CD14-positive monocyte (primary cell): ENCODE results near the gene GIMAP1. TPM values are rescaled to one million over a fixed set of nuclear protein-coding genes. Genes with fewer than 3 reads are reported as not detected.

ENCODE experiments used
- DNase-seq, 3 donors: peaks; one replicate each; pipeline ENCODE4 v3.0.0-alpha.2; 2011 to 2022
- H2AFZ ChIP-seq: 2 replicates; pipeline ENCODE4 v1.6.0; 2012; ENCODE audit warnings: mild to moderate bottlenecking, low read depth, low read length, inconsistent platforms; ENCODE audit not compliant: insufficient read depth, poor library complexity, severe bottlenecking
- H3K27ac ChIP-seq, 2 donors: 1 replicate in 1 of 2; 2 replicates in 1 of 2; pipeline ENCODE4 v1.5.1; 2012 to 2013; ENCODE audit warnings: low read length in 2 of 2, control low read depth in 1 of 2, inconsistent platforms in 1 of 2, low read depth in 1 of 2, mild to moderate bottlenecking in 1 of 2
- H3K27me3 ChIP-seq, 2 donors: one replicate each; pipeline versions ENCODE4 v1.6.0 to v1.6.1; 2011 to 2013; ENCODE audit warnings: low read length in 2 of 2; ENCODE audit not compliant: control insufficient read depth in 2 of 2, insufficient read depth in 2 of 2
- H3K36me3 ChIP-seq, 2 donors: replicated peaks in 1 of 2; 1 replicate in 1 of 2; 2 replicates in 1 of 2; pipeline versions ENCODE4 v1.5.1 to v1.6.1; 2012 to 2013; ENCODE audit warnings: low read length in 2 of 2, control low read depth in 1 of 2, inconsistent platforms in 1 of 2, mild to moderate bottlenecking in 1 of 2; ENCODE audit not compliant: insufficient read depth in 2 of 2, control insufficient read depth in 1 of 2
- H3K4me1 ChIP-seq, 2 donors: 1 replicate in 1 of 2; 2 replicates in 1 of 2; pipeline versions ENCODE4 v1.5.1 to v1.6.1; 2012 to 2013; ENCODE audit warnings: low read length in 2 of 2, control low read depth in 1 of 2, inconsistent platforms in 1 of 2, mild to moderate bottlenecking in 1 of 2, moderate library complexity in 1 of 2; ENCODE audit not compliant: insufficient read depth in 2 of 2, control insufficient read depth in 1 of 2
- H3K4me2 ChIP-seq: replicated peaks from 2 replicates; pipeline ENCODE3; 2012; ENCODE audit warnings: low read length, moderate library complexity, mild to moderate bottlenecking; ENCODE audit not compliant: poor library complexity, severe bottlenecking; ENCODE audit errors: extremely low read depth
- H3K4me3 ChIP-seq, 3 experiments: fragments of 200-600 bp in 1 of 3; sonication (generic) in 1 of 3; replicated peaks in 1 of 3; 1 replicate in 2 of 3; 2 replicates in 1 of 3; pipeline ENCODE4 v1.5.1; 2011 to 2013; ENCODE audit warnings: low read length in 3 of 3, mild to moderate bottlenecking in 3 of 3, control low read depth in 2 of 3, low read depth in 2 of 3, inconsistent platforms in 1 of 3, moderate library complexity in 1 of 3
- H3K79me2 ChIP-seq: 2 replicates; pipeline ENCODE4 v1.6.0; 2012; ENCODE audit warnings: mild to moderate bottlenecking, control low read depth, inconsistent platforms, low read length, moderate library complexity; ENCODE audit not compliant: insufficient read depth
- H3K9ac ChIP-seq: 2 replicates; pipeline ENCODE4 v1.6.0; 2017; ENCODE audit warnings: low read length, mild to moderate bottlenecking; ENCODE audit not compliant: insufficient read depth, poor library complexity, severe bottlenecking
- H3K9me3 ChIP-seq, 2 donors: replicated peaks in 1 of 2; 1 replicate in 1 of 2; 2 replicates in 1 of 2; pipeline versions ENCODE4 v1.5.1 to v1.6.1; 2012 to 2013; ENCODE audit warnings: low read length in 2 of 2, control low read depth in 1 of 2; ENCODE audit not compliant: control insufficient read depth in 1 of 2, insufficient read depth in 1 of 2
- H4K20me1 ChIP-seq: 2 replicates; pipeline ENCODE4 v1.6.0; 2012; ENCODE audit warnings: mild to moderate bottlenecking, low read length, control low read depth, moderate library complexity; ENCODE audit not compliant: insufficient read depth
- H3K27ac Mint-ChIP-seq, 7 donors: one replicate each; pipeline ENCODE4 v1.8.0; 2020; ENCODE audit warnings: mild to moderate bottlenecking in 7 of 7, mixed read lengths in 7 of 7, moderate library complexity in 6 of 7, inconsistent platforms in 2 of 7
- H3K27me3 Mint-ChIP-seq, 3 donors: one replicate each; pipeline ENCODE4 v1.8.0; 2021 to 2022; ENCODE audit warnings: low read depth in 3 of 3, mild to moderate bottlenecking in 3 of 3, mixed read lengths in 3 of 3, moderate library complexity in 3 of 3, inconsistent platforms in 1 of 3
- H3K36me3 Mint-ChIP-seq, 2 donors: one replicate each; pipeline ENCODE4 v1.8.0; 2020; ENCODE audit warnings: mixed read lengths in 2 of 2, inconsistent platforms in 1 of 2, mild to moderate bottlenecking in 1 of 2
- H3K4me1 Mint-ChIP-seq: one replicate; pipeline ENCODE4 v1.8.0; 2020; ENCODE audit warnings: mild to moderate bottlenecking, mixed read lengths
- H3K4me3 Mint-ChIP-seq, 2 donors: one replicate each; pipeline ENCODE4 v1.8.0; 2020; ENCODE audit warnings: mild to moderate bottlenecking in 2 of 2, mixed read lengths in 2 of 2, moderate library complexity in 1 of 2
- H3K9me3 Mint-ChIP-seq, 7 donors: one replicate each; pipeline ENCODE4 v1.8.0; 2020 to 2022; ENCODE audit warnings: mixed read lengths in 7 of 7, mild to moderate bottlenecking in 6 of 7, moderate library complexity in 6 of 7, inconsistent platforms in 2 of 7
- CTCF ChIP-seq: fragments of 200-600 bp; IDR thresholded peaks from one replicate; pipeline ENCODE4 v1.8.0; 2022; ENCODE audit warnings: antibody characterized with exemption, mild to moderate bottlenecking
- WGBS: methylation state at CpG from one replicate; pipeline ENCODE4 v1.1.5; 2013; ENCODE audit warnings: missing lambda C conversion rate; ENCODE audit not compliant: insufficient coverage; 5-methylcytosine and 5-hydroxymethylcytosine counted together
- intact Hi-C, 2 donors: fragments of 100-400 bp; cut with micrococcal nuclease; formaldehyde crosslinking; loops; one replicate each; pipeline versions ENCODE4 v1.15.0 to v1.15.1; 2023
- polyA plus RNA-seq, 3 donors: library from polyadenylated mRNA; depleted of rRNA in 1 of 3; unstranded in 2 of 3; stranded (reverse) in 1 of 3; fragments of 300-500 nt in 2 of 3; fragments of >200 nt in 1 of 3; fragmentation: Illumina TruSeq in 2 of 3; gene quantifications; 1 replicate in 2 of 3; 2 replicates in 1 of 3; pipeline ENCODE4 v1.2.3, GENCODE V29; 2012 to 2021

Gene GIMAP1
- polyA plus RNA-seq, 3 donors: 10.9 to 19.6 (median 11.4) TPM

DNA sequence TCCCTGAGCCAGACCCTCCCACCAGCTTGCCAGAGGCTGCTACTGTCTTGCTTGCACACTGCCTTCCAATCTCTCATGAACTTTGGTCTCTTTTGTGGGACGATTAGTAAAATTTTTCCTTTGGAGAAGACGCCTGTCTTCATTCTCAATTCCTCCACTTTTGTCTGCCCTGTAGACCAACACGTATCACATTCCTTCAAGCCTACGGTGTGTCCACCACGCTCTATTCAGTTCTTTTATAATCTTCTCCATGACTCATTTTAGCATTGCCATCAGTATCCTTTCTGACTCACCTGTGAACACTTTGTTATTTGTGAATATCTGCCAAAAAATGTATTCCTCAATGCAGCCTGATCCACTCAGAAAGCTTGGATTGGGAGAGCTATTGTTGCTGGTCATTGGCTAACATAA lies 22.2 kb downstream of the GIMAP1 start:
- H3K79me2 ChIP-seq: peaks cover 33% of the 10 kb centered on the region
- peaks cover 0 to 8% (median 3%) of the 10 kb centered on the region in 7 donors for H3K9me3 Mint-ChIP-seq
- TF ChIP-seq CTCF: no peak
- DNase-seq: peak in 1 of 3 donors; percentile 42
- H3K4me3 Mint-ChIP-seq: peak overlapping the region; percentile 95 to 99
- H3K27ac ChIP-seq: peak overlapping the region in 1 of 2 donors; percentile 89
- no peaks in the 10 kb centered on the region for H3K27me3 ChIP-seq
- peaks cover 0 to 3% (median 2%) of the 10 kb centered on the region in 3 donors for H3K27me3 Mint-ChIP-seq
- no peaks in the 10 kb centered on the region for H3K9me3 ChIP-seq
- H3K36me3 Mint-ChIP-seq: peaks cover 37 to 39% of the 10 kb centered on the region in 2 donors
- peak overlapping the region; percentile 88 for H3K4me2 ChIP-seq
- H3K4me3 ChIP-seq: peak overlapping the region; percentile 64 to 92 (median 87)
- H3K4me1 Mint-ChIP-seq: peaks cover 73% of the 10 kb centered on the region
- H3K36me3 ChIP-seq: peaks cover 31 to 34% of the 10 kb centered on the region in 2 donors
- H2AFZ ChIP-seq: no peak overlapping the region
- WGBS: 82% methylated on average over 3 of the region's 5 CpGs
- H4K20me1 ChIP-seq: peaks cover 53% of the 10 kb centered on the region
- H3K27ac Mint-ChIP-seq: peak overlapping the region in 4 of 7 donors; percentile 60 to 93 (median 89)
- H3K9ac ChIP-seq: peak overlapping the region; percentile 69
- intact Hi-C loops: no loop called here
- H3K4me1 ChIP-seq: peaks cover 32 to 46% of the 10 kb centered on the region in 2 donors

DNA sequence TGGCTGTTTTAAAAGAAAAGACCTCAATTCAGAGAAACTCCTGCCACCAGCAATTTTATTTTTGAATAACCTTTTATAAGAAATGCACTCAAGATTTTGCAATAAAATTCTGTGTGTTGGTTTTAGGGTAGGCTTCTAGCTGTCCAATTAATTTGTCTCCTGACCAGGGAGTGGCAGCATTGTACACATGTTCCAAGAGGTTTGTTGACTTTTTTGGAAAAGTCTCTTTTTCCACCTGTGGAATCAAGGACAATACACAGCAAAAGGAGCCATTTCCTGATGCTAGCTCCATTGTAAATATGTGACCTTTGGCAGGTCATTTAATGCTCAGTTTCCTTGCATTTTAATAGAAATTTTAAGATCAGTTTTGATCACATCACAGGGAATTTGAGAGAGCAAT lies 22.6 kb downstream of the GIMAP1 start:
- Histone ChIP-seq H2AFZ (no peak overlapping the region), H4K20me1 (peaks cover 58% of the 10 kb centered on the region), H3K4me1 (peaks cover 32 to 46% of the 10 kb centered on the region in 2 donors), H3K9me3 (no peaks in the 10 kb centered on the region), H3K36me3 (peaks cover 35 to 39% of the 10 kb centered on the region in 2 donors), H3K4me2 (peak overlapping the region; percentile 88), H3K27ac (peak overlapping the region in 1 of 2 donors; percentile 89), H3K27me3 (no peaks in the 10 kb centered on the region), H3K4me3 (peak overlapping the region; percentile 64 to 92 (median 87)), H3K9ac (peak overlapping the region; percentile 69), H3K79me2 (peaks cover 33% of the 10 kb centered on the region)
- H3K27ac Mint-ChIP-seq: peak overlapping the region in 1 of 7 donors; percentile 90
- H3K4me1 Mint-ChIP-seq: peaks cover 73% of the 10 kb centered on the region
- peaks cover 41 to 43% of the 10 kb centered on the region in 2 donors for H3K36me3 Mint-ChIP-seq
- DNase-seq: no peak
- intact Hi-C loops: no loop called here
- H3K9me3 Mint-ChIP-seq: peaks cover 0 to 8% (median 3%) of the 10 kb centered on the region in 7 donors
- H3K4me3 Mint-ChIP-seq: peak overlapping the region; percentile 95 to 99
- TF ChIP-seq CTCF: no peak
- H3K27me3 Mint-ChIP-seq: peaks cover 0 to 3% (median 2%) of the 10 kb centered on the region in 3 donors
